ENCODE results near the gene CD83. TPM values are rescaled to one million over a fixed set of nuclear protein-coding genes. Genes with fewer than 3 reads are reported as not detected.
"Not testable (repeated sequence)": the region's sequence is repeated elsewhere in the genome, so short reads cannot be mapped to it uniquely, and the experiment has no call there.

Gene CD83
- 100 to 1,000 TPM in 1 of 2 donors, 10 to 100 TPM in 1; 31.4 to 124 TPM for total RNA-seq

- H3K36me3 Mint-ChIP-seq: peaks cover 22% of the 10 kb centered on the region
- peaks cover 32 to 41% of the 10 kb centered on the region in 2 donors for H3K4me1 Mint-ChIP-seq (ENCODE audit: low read depth in 2 of 2)
- H3K27ac Mint-ChIP-seq: peak within 1 kb of the TSS; percentile 91 to 94
- DNase-seq (ENCODE audit: low spot score) (peak; percentile 94), ATAC-seq (peak; percentile 94 to 95)
- H3K4me3 Mint-ChIP-seq: peak within 1 kb of the TSS; percentile 98
- H3K27me3 Mint-ChIP-seq: peaks cover 0 to under 1% of the 10 kb centered on the region in 2 donors
- no peaks in the 10 kb centered on the region for H3K9me3 Mint-ChIP-seq
Observed at GRCh38 chr6:14117158-14118090, at the start of gene CD83. Gene CD83, plus strand, starts transcription at chr6:14117772. Its CDS starts 40 bp downstream, at chr6:14117812.

- H3K4me3 Mint-ChIP-seq: peak overlapping the region; percentile 51
- peaks cover 41 to 43% of the 10 kb centered on the region in 2 donors for H3K4me1 Mint-ChIP-seq (ENCODE audit: low read depth in 2 of 2)
- ATAC-seq (peak; percentile 63 to 70), DNase-seq (ENCODE audit: low spot score) (no peak)
- H3K9me3 Mint-ChIP-seq: no peaks in the 10 kb centered on the region
- H3K36me3 Mint-ChIP-seq: no peaks in the 10 kb centered on the region
- peaks cover 4 to 10% of the 10 kb centered on the region in 2 donors for H3K27me3 Mint-ChIP-seq
- H3K27ac Mint-ChIP-seq: peak overlapping the region; percentile 57 to 91
Observed at GRCh38 chr6:14068133-14068532, 49.4 kb upstream of the CD83 start.

- Mint-ChIP-seq H3K36me3 (no peaks in the 10 kb centered on the region), H3K27me3 (peaks cover 4 to 10% of the 10 kb centered on the region in 2 donors), H3K27ac (peak overlapping the region in 1 of 2 donors; percentile 91), H3K4me1 (ENCODE audit: low read depth in 2 of 2) (peaks cover 41 to 46% of the 10 kb centered on the region in 2 donors), H3K4me3 (peak overlapping the region; percentile 51), H3K9me3 (no peaks in the 10 kb centered on the region)
- ATAC-seq (no peak), DNase-seq (ENCODE audit: low spot score) (no peak)
Observed at GRCh38 chr6:14068623-14069022, 48.9 kb upstream of the CD83 start.

GRCh38 chr6:14070457-14070856 lies 47.1 kb upstream of the CD83 start:
- H3K27ac Mint-ChIP-seq: peak overlapping the region; percentile 54 to 96
- no peaks in the 10 kb centered on the region for H3K36me3 Mint-ChIP-seq
- DNase-seq (ENCODE audit: low spot score) (no peak), ATAC-seq (no peak)
- H3K4me1 Mint-ChIP-seq (ENCODE audit: low read depth in 2 of 2): peaks cover 55 to 61% of the 10 kb centered on the region in 2 donors
- peak overlapping the region; percentile 62 for H3K4me3 Mint-ChIP-seq
- H3K27me3 Mint-ChIP-seq: peaks cover under 1 to 4% of the 10 kb centered on the region in 2 donors
- H3K9me3 Mint-ChIP-seq: no peaks in the 10 kb centered on the region

GRCh38 chr6:14072084-14072483 lies 45.5 kb upstream of the CD83 start:
- peak overlapping the region; percentile 63 for H3K4me3 Mint-ChIP-seq
- H3K4me1 Mint-ChIP-seq (ENCODE audit: low read depth in 2 of 2): peaks cover 50 to 58% of the 10 kb centered on the region in 2 donors
- ATAC-seq (peak; percentile 89 to 94), DNase-seq (ENCODE audit: low spot score) (peak; percentile 88)
- H3K27me3 Mint-ChIP-seq: no peaks in the 10 kb centered on the region
- no peaks in the 10 kb centered on the region for H3K9me3 Mint-ChIP-seq
- H3K27ac Mint-ChIP-seq: peak overlapping the region; percentile 75 to 96
- H3K36me3 Mint-ChIP-seq: no peaks in the 10 kb centered on the region

GRCh38 chr6:14073561-14074354 lies 43.8 kb upstream of the CD83 start:
- peak overlapping the region; percentile 87 to 96 for H3K27ac Mint-ChIP-seq
- not testable (repeated sequence) for H3K36me3 Mint-ChIP-seq; H3K9me3 Mint-ChIP-seq; H3K27me3 Mint-ChIP-seq; ATAC-seq; DNase-seq (ENCODE audit: low spot score)
- H3K4me3 Mint-ChIP-seq: peak overlapping the region; percentile 85
- H3K4me1 Mint-ChIP-seq (ENCODE audit: low read depth in 2 of 2): peaks cover 46 to 58% of the 10 kb centered on the region in 2 donors

GRCh38 chr6:14074476-14075094 lies 43.0 kb upstream of the CD83 start:
- Mint-ChIP-seq H3K4me1 (ENCODE audit: low read depth in 2 of 2) (peaks cover 42 to 55% of the 10 kb centered on the region in 2 donors), H3K36me3 (no peaks in the 10 kb centered on the region), H3K9me3 (no peaks in the 10 kb centered on the region), H3K4me3 (peak overlapping the region; percentile 85), H3K27me3 (no peaks in the 10 kb centered on the region), H3K27ac (peak overlapping the region; percentile 87 to 96)
- ATAC-seq (no peak), DNase-seq (ENCODE audit: low spot score) (no peak)

- Mint-ChIP-seq H3K9me3 (no peaks in the 10 kb centered on the region), H3K27me3 (no peaks in the 10 kb centered on the region), H3K4me1 (ENCODE audit: low read depth in 2 of 2) (peaks cover 46 to 58% of the 10 kb centered on the region in 2 donors), H3K36me3 (no peaks in the 10 kb centered on the region), H3K27ac (peak overlapping the region; percentile 87 to 96), H3K4me3 (peak overlapping the region; percentile 85)
- no peak for DNase-seq (ENCODE audit: low spot score)
- peak; percentile 78 to 80 for ATAC-seq
Observed at GRCh38 chr6:14075095-14075503, 42.5 kb upstream of the CD83 start.

- peak overlapping the region in 1 of 2 donors; percentile 42 for H3K27ac Mint-ChIP-seq
- peaks cover 31 to 48% of the 10 kb centered on the region in 2 donors for H3K4me1 Mint-ChIP-seq (ENCODE audit: low read depth in 2 of 2)
- DNase-seq (ENCODE audit: low spot score): no peak
- no peaks in the 10 kb centered on the region for H3K27me3 Mint-ChIP-seq
- no peak overlapping the region for H3K4me3 Mint-ChIP-seq
- H3K36me3 Mint-ChIP-seq: no peaks in the 10 kb centered on the region
- H3K9me3 Mint-ChIP-seq: no peaks in the 10 kb centered on the region
- ATAC-seq: no peak
Observed at GRCh38 chr6:14077193-14077867, 40.2 kb upstream of the CD83 start.

- Mint-ChIP-seq H3K9me3 (no peaks in the 10 kb centered on the region), H3K4me3 (no peak overlapping the region), H3K27me3 (no peaks in the 10 kb centered on the region), H3K27ac (peak overlapping the region in 1 of 2 donors; percentile 77), H3K4me1 (ENCODE audit: low read depth in 2 of 2) (peaks cover 25 to 38% of the 10 kb centered on the region in 2 donors), H3K36me3 (no peaks in the 10 kb centered on the region)
- no peak for ATAC-seq
- DNase-seq (ENCODE audit: low spot score): no peak
Observed at GRCh38 chr6:14079433-14079832, 38.1 kb upstream of the CD83 start.

- H3K9me3 Mint-ChIP-seq: no peaks in the 10 kb centered on the region
- ATAC-seq (no peak), DNase-seq (ENCODE audit: low spot score) (no peak)
- H3K4me3 Mint-ChIP-seq: no peak overlapping the region
- H3K36me3 Mint-ChIP-seq: no peaks in the 10 kb centered on the region
- peaks cover 21 to 33% of the 10 kb centered on the region in 2 donors for H3K4me1 Mint-ChIP-seq (ENCODE audit: low read depth in 2 of 2)
- peak overlapping the region in 1 of 2 donors; percentile 77 for H3K27ac Mint-ChIP-seq
- H3K27me3 Mint-ChIP-seq: no peaks in the 10 kb centered on the region
Observed at GRCh38 chr6:14079971-14080370, 37.6 kb upstream of the CD83 start.

- ATAC-seq (no peak), DNase-seq (ENCODE audit: low spot score) (no peak)
- Mint-ChIP-seq H3K36me3 (no peaks in the 10 kb centered on the region), H3K27me3 (no peaks in the 10 kb centered on the region), H3K4me3 (no peak overlapping the region), H3K9me3 (no peaks in the 10 kb centered on the region), H3K4me1 (ENCODE audit: low read depth in 2 of 2) (peaks cover 15 to 32% of the 10 kb centered on the region in 2 donors), H3K27ac (no peak overlapping the region)
Observed at GRCh38 chr6:14081126-14081525, 36.4 kb upstream of the CD83 start.

GRCh38 chr6:14082771-14083170 lies 34.8 kb upstream of the CD83 start:
- Mint-ChIP-seq H3K36me3 (no peaks in the 10 kb centered on the region), H3K4me3 (no peak overlapping the region), H3K9me3 (no peaks in the 10 kb centered on the region), H3K27ac (no peak overlapping the region), H3K27me3 (no peaks in the 10 kb centered on the region), H3K4me1 (ENCODE audit: low read depth in 2 of 2) (peaks cover 19 to 30% of the 10 kb centered on the region in 2 donors)
- DNase-seq (ENCODE audit: low spot score) (no peak), ATAC-seq (no peak)
